NCI-H526 treated with DMSO at 0.1 percent for 48 hours (cell line): ENCODE measurements around the gene KLHL40.

Experiments used
- DNase-seq: peaks from one replicate; lab custom pipeline; 2025; lab: John Stamatoyannopoulos, UW

The KLHL40 gene

DNA sequence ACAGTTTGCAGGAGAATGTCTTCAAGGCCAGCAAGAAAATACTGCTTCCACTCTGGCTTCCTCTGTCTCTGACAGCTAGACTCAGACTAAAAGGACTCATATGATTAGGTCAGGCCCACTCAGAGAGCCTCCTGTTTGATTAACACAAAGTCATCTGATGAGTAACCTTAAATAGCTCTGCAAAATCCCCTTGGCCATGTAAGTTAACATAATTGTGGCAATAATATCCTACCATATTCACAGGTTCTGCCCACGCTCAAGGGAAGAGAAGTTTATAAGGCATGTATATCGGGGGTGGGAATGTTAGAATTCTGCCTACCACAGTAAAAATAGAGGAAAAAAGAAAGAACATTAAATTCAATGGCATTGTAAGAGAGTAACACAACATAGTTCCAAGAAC is 37.9 kb downstream of the KLHL40 start:
- no peak for DNase-seq

DNA sequence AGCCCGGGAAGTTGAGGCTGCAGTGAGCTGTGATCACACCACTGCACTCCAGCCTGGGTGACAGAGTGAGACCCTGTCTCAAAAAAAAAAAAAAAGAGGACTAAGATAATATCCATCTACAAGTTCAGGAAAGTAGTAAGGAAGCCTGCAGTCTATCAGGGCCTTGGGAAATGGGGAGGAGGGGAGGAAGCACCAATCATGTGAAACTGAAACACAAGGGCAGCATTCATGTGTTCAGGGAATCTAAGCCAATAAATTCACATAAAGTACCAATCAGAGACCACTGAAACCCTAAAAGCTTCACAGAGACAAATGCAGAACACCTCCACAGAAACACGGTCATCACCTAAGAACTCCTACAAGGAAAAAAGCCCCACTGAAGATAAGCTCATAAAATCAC is 40.1 kb downstream of the KLHL40 start:
- no peak for DNase-seq

DNA sequence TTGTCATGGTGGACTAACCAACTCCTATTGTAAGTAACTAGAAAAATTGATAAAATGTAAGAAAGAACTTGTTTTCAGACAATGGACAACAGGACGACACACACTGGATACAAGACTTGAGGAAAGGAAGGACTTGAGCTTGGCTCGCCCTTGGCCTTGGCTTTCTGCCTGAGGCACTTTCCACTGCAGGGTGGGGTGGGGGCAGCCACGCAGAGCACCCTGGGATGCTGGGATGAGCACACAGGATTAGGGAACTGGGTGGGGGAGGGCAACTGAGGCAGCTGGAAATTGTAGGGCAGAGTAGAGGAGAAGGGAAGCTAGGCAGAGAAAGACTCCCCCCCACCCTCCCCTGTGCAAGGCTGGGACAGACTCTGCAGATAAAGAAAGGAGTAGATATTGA is 42.7 kb downstream of the KLHL40 start:
- no peak for DNase-seq

DNA sequence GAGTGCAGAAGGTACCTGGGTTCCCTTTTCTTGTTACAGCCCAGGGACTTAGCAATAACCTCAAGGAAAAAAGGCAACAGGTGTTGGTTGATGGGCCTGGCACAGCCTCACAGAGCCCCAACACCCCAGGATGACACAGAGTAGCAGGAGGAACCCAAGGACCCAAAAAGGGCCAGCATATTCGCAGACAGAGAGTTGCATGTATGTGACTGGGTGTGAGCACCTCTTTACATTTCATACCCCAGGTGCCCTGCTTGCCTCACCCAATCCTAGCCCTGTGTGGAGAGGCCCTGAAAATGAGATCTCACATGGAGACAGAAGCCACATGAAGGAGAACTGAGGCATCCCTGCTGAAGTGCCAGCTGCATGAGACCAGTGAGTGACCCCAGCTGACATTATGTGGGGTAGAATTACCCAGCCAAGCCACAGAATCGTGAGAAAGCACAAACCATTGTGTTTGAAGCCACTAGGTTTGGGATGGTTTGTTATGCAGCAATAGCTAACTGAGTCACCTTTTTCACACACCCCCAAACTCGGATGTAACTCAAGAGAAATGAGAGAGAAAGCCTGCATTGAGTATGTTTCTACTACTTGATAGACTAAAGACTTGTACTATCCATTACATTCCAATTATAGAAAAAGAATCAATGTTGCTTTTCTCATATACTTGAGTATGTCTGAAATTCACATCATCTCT is 43.5 kb downstream of the KLHL40 start:
- no peak for DNase-seq

DNA sequence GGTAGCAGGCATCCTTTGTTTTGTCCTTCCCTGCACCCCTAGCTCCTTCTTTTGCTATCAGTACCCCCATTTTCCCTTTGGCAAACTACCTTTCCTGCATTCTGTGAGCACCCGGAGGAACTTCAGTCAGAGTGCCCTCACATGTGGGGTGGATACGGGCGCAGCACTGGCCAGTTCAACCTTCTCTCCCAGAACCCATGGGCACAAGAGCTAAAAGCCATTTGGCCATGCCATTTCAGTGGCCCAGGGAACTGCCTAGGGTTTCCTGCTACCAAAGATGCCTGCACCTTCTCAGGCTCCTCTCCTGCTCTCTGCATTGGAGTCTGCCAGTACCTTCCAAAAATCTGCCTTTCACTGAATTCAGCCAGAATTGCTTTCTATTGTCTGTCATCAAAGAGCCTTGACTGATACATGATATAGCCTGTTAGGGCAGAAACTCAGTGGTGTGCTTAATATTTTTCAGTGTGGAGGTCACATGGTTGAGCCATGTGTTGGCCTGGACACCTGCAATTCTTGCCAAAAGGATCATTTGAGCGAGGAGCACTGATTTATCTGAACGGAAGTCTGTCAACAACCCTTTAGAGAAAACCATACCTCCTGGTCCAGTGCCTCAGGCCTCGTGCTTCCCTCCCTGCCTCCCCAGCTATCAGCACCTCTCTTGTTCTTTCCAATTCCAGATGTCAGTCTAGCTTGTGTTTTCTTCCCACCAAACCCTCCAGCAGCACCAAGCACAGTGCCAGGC is 44.2 kb downstream of the KLHL40 start:
- no peak for DNase-seq

DNA sequence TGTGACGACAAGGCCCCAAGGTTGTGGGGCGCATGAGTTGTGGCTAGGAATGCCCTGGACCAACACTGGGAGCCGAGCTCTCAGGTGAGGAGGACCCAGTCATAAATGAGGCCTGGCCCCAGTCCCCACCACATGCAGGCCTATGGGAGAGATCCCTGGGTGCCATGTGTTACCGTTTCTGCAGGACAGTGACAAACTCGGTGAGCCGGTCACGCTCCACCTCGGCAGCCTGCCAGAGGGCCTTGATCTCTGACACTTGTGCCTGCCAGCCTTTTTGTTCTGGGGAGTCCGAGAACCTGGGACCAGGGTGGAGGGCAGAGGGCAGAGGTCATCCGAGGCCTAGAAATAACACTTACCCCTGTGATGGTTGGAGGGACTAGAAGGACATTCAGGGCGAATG is 45.0 kb downstream of the KLHL40 start:
- no peak for DNase-seq

DNA sequence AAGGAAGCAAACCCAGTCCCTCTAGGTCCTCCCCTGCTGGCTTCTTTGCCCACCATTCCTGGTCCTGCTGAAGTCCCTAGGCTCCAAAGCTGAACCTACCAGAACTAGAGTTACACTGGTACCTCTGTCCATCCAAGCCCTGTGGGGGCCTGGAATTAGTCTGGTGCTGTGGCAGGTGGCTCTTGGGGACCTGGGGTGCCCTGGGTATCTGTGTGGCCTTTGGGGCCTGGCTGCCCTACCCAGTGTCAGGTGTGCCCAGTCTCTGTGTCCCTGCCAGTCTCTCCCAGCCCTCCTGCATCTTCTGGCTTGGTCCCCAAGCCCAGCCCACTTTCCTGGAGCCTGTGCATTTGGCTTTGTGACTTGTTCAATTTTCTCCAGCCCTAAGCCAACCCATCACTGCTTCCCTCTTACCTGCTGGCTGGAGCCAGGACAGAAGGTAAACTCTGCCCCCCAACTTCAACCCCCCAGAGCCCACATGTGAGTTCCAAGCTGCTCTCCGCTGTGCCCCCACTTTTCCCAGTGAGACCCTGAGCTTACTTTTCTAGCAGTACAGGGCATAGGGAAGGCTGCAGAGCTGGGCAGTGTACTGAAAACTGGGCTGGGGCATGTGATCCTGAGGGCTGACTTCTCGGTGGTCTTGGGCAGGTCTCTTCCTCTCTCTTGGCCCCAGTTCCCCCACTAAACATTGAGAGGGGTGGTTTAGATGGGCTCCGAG is 45.5 kb downstream of the KLHL40 start:
- DNase-seq, result no peak

DNA sequence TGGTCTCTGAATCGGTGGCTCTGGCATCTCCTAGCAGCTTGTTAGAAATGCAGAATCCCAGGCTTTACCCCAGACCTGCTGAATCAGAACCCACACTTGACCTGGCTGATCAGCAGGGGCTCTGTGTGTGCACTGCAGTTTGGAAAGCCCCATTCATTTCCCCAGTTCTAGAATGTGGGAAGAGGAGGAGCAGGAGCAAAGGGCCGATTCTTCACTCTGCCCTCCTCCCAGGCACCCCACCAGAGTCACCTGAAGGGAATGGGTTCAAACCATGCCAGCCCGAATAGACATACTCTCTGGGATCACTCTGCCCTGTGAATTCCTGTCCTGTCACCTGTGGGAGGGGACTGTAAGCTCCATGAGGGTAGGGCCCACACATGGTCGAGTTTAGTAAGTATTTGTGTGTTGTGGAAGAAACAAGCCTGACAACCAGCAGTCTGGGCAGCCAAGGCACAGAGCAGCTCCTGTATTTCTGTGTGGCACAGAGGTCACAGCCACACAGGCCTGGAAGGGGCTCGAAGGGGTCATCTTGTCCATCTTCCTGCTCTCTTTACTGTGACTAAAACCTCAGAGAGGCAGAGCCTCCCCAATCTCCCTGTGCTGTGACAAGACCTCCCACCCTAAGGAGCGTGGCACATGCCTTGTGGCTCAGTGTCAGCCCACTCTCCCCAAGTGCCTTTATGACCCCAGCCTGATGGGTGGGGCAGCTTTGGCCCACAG is 46.3 kb downstream of the KLHL40 start:
- DNase-seq, result no peak

DNA sequence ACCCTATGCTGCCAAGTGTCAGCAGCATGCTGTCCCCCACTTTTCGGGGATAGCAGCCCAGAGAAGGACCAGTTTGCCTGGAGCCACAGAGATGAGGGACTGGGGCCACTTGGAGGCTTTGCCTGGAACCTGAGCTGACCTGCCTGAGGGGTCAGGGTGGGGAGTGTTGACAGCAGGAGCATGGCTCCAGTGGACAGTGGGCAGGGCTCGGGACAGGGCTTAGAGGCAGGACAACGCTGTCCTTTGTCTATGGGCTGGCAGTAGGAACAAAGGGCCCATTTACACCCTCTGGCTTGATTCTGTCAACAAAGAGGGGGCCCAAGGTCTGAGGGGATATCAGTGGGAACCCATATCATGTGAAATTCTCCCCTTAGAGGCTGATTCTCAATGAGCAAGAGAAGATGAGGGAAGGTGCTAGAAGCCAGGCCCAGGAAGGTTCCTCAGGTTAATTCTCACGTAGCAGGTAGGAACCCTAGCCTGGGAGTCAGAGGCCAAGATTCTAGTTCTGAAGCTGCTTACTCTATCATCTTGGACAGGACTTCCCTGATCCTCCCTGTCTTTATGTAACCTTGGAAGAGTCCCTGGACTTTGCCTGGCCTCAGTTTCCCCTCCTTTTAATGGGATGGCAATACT is 47.0 kb downstream of the KLHL40 start:
- DNase-seq, result no peak

DNA sequence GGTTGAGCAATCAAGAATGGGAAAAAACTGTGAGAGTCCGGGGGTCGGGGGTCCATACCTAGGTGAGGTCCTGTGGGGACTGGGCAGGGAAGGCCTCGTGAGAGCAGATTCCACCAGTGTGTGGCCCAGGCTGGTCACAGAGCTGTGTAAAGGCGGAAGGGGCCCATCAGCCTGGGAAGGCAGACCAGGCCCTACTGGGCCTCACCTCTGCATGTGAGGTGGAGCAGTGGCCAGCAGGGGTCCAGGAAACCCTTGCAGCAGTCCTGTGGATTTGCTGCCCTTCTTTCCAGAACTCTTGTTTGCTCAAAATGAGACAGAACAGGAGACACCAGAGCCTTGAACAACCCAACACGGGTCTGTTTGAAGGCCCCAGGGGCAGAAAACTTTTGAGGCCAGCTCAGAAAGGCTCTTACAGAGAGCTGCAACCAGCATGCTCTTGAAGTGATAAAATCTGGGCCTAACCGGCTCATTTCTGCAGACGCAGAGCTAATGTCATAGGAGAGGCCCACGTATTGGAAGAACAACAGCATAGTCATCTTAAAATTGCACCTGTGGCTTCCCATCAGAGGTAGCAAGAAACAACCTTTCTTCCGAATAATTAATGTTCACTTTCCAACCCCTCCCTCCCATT is 47.6 kb downstream of the KLHL40 start:
- DNase-seq, result no peak

DNA sequence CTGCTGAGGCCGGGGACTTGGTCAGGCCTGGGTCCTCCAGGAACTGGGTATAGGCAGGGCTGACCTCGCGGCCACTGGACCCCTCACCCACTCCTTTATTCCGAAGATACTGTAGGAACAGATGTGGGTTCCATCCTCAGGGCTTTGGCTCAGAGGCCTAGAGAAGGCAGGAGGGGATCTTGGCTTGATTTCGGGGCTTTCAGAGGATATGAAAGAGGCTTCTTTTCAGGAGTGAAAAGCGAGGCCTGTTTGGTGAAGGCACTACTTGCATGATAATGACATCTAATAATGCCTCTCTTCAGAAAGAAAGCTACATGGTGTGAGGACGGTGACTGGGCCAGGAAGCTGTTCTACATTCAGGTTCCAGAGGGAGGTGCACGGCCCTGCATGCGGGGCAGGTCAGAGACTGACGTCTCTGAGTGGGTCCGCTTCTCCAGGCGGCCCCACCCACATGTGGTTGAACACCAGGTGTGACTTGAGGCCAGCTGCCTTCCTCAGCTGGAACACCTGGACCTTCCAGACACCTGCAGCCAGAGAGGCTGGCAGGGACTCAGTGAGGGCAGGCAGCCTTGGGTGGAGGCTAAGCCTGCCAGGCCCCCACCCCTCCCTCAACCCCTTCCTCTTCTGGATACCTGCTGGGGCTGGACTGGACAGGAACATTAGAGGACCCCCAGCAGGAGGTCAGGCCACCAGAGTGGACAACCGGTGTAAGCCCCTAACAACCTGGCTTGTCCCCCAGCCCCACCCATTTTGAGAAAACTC is 48.3 kb downstream of the KLHL40 start:
- DNase-seq, result no peak

DNA sequence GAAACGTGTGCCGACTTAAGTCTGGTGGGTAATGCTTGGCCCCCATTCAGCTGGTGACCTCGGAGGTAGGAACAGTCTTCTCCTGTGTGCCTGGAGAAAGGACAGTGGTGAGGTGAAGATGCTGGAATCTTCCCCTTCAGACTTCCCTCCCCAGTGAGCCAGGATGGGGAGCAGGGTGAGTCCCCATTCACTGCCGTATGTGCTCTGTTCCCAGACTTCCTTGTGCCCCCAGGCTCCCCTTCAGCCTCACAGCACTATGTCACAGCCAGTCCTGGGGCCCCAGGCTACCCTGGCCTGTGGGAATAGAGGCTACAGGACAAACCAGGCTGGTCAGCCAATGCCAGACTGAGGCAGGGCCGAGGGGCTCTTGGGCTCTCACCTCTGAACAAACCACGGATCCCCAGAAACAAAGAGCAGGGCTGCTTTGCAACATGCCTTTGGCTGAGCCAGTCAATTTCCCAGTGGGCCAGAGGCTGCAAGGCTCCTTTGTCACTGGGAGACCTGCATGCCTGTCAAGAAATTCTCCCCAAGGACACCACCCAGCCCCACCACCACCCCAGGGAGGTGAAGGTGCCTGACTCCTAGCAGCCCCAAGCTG is 49.0 kb downstream of the KLHL40 start:
- DNase-seq, result no peak

DNA sequence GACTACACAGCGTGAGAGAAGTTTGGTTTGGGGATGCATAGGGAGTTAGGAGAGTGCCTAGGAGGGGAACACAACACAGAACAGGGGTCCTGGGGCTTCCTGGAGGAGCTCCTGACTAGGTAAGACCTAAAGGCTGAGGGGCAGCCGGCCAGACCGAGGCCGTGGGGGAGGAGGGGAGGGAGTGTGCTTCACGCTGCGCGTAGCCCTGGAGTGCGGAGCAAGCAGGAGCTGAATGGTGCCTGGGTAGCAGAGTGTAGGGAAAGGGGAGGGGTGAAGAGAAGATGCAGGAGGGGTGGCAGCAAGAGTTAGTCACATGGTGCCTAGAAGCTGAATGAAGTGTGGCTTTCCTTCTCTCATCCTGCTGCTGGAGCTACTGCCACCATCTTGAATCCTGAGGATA is 49.7 kb downstream of the KLHL40 start:
- DNase-seq, result no peak

DNA sequence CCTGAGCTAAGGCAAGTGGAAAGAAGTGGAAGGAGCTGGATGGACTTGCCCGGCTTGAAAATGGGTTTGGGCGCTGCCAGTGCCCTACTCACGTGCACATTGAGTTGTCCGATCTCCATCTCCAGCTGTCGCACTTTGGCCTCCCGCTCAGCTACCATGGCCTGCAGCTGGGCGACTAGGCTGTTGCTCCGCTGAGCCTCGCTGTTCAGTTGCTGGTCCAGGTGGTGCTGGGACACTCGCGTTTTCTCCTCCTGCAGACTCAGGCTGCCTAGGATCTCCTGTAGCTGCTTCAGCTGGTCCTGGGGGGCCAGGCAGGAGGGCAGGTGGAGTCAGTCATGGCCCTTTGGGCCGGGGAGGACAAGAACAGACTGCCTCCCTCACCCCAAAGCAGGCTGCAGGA is 50.3 kb downstream of the KLHL40 start:
- no peak for DNase-seq

DNA sequence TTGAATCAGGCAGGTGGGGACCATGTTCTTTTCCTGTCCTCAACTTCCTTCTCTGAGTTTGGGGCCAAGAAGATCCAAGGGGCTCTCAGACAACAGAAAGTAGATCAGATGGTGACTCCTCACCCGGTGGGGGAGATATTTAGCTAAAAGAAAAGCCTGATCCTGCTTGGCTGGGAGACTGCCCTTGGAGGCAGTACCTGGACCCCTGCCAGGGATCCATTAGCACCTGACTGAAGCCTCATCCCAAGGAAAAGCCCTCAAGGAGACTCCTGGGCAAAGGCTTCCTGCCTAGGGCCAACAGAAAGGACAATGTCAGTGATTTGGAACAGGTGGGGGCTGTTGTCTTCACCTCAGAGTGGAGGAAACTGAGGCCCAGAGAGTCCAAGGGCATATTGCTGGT is 50.7 kb downstream of the KLHL40 start:
- no peak for DNase-seq

DNA sequence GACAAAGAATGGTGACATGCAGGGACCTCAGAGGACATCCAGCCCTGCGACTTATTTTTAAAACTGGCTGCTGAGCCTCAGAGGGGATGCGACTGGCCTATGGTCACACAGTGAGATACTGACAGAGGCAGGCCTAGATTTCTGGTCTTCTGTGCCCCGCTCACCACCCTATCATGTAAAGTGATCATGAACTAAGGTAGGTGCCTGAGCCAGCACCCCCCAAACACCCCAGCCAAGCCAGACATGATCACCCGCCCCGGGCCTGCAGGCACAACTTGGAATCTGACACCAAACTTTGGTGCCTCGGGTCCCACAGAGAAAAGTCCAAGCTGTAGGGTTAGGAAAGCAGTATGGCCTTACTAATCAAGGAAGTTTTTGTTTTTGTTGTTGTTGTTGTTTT is 51.2 kb downstream of the KLHL40 start:
- no peak for DNase-seq

DNA sequence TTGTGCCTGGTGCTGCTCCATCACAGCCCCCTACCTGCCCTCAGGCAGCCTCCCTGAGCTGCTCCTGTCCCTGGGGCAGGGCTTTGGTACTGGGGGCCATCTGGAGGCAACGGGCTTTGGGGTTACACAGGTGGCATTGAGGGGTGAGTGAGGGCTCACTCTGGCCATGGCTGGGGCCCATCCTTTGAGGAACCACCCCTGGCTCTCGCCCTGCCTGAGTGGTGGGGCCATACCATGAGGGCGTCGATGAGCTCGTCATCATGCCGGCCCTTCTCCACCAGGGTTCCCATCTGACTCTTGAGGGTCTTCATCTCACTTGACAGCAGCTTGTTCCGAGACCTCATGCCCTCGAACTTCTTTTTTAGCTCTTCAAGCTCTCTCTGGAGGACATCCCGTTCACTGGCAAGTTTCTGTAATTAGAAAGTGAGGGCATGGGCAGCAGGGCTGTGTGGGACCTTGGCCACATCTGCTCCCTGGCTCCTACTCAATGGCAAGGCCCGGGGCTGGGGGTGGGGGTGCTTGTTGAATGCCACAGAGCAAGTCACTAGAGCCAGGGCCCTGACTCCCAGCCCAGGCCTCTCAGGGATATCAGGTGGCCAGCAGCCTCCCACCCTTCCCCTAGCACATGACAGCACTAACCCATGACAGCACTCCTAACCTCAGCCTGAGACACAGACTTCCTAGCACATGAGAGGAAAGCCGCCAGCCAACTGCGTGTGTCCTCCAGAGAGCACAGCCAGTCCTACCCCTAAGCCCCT is 54.2 kb downstream of the KLHL40 start:
- no peak for DNase-seq

DNA sequence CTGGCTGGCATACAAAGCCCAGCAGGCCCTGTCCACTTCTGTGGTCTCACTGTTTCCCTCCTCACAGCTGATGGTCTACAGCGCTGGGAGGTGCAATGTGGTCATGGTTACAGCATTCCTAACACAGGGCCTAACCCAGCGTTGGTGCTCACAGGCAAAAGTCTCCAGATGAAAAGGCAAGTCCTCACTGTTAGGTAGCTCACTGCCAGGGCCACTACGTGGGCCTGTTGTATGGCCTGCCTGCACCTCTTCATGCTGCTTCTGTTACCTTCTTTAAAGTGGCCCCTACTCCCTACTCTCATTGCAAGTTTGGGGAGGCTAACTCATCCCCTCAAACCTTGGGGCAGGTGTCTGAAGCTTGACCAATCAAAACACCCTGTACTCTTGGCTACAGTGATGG is 56.5 kb downstream of the KLHL40 start:
- DNase-seq, result no peak
